Mesenchymal stem cell (in vitro differentiated cells and primary cell): ENCODE measurements around the gene ANKUB1.
A peak's percentile ranks its signal among the peaks of the same experiment; 100 is the strongest.

ENCODE experiments used
- DNase-seq: peaks from one replicate; pipeline ENCODE4 v3.0.0-alpha.2; 2013
- H2AFZ ChIP-seq: one replicate; pipeline ENCODE4 v1.6.1; 2013; ENCODE audit warnings: low read depth, mild to moderate bottlenecking, control low read depth, inconsistent platforms, low read length, moderate library complexity
- H2AK5ac ChIP-seq: 2 replicates; pipeline ENCODE4 v1.6.1; 2013; ENCODE audit warnings: low read length, moderate library complexity, mild to moderate bottlenecking, inconsistent platforms; ENCODE audit not compliant: severe bottlenecking
- H2BK120ac ChIP-seq: one replicate; pipeline ENCODE4 v1.6.1; 2013; ENCODE audit warnings: low read depth, mild to moderate bottlenecking, inconsistent platforms, low read length, moderate library complexity
- H2BK12ac ChIP-seq, 2 experiments: one replicate each; pipeline ENCODE4 v1.6.1; 2013; ENCODE audit warnings: inconsistent platforms in 2 of 2, low read length in 2 of 2, mild to moderate bottlenecking in 2 of 2, moderate library complexity in 2 of 2, control low read depth in 1 of 2
- H2BK15ac ChIP-seq: one replicate; pipeline ENCODE4 v1.6.1; 2013; ENCODE audit warnings: mild to moderate bottlenecking, low read depth, inconsistent platforms; ENCODE audit not compliant: poor library complexity, severe bottlenecking
- H2BK5ac ChIP-seq: 2 replicates; pipeline ENCODE4 v1.6.1; 2013; ENCODE audit warnings: low read depth, mild to moderate bottlenecking, low read length, control low read depth, inconsistent platforms; ENCODE audit not compliant: poor library complexity, severe bottlenecking
- H3K14ac ChIP-seq, 2 experiments: one replicate each; pipeline ENCODE4 v1.6.1; 2013; ENCODE audit warnings: inconsistent platforms in 2 of 2, low read length in 2 of 2, control low read depth in 1 of 2, mild to moderate bottlenecking in 1 of 2, moderate library complexity in 1 of 2
- H3K18ac ChIP-seq, 2 experiments: one replicate each; pipeline ENCODE4 v1.6.1; 2013; ENCODE audit warnings: inconsistent platforms in 2 of 2, low read length in 2 of 2, control low read depth in 1 of 2, low read depth in 1 of 2, mild to moderate bottlenecking in 1 of 2
- H3K23ac ChIP-seq, 2 experiments: one replicate each; pipeline ENCODE4 v1.6.1; 2013; ENCODE audit warnings: inconsistent platforms in 2 of 2, low read length in 2 of 2, mild to moderate bottlenecking in 2 of 2, moderate library complexity in 2 of 2, control low read depth in 1 of 2
- H3K27ac ChIP-seq: 2 replicates; pipeline ENCODE4 v1.5.1; 2013; ENCODE audit warnings: mild to moderate bottlenecking, moderate library complexity, low read length, control low read depth, inconsistent platforms; ENCODE audit not compliant: poor library complexity, severe bottlenecking
- H3K27me3 ChIP-seq, 2 experiments: 2 replicates each; pipeline versions ENCODE4 v1.6.1 to v1.7.0; 2013; ENCODE audit warnings: low read length in 2 of 2, mild to moderate bottlenecking in 2 of 2, moderate library complexity in 2 of 2, control low read depth in 1 of 2, inconsistent platforms in 1 of 2; ENCODE audit not compliant: control insufficient read depth in 1 of 2, insufficient read depth in 1 of 2
- H3K36me3 ChIP-seq, 2 experiments: 2 replicates each; pipeline versions ENCODE4 v1.6.1 to v1.7.0; 2013; ENCODE audit warnings: low read length in 2 of 2, control low read depth in 1 of 2, inconsistent platforms in 1 of 2, low read depth in 1 of 2, mild to moderate bottlenecking in 1 of 2; ENCODE audit not compliant: insufficient read depth in 2 of 2, control insufficient read depth in 1 of 2
- H3K4ac ChIP-seq, 2 experiments: one replicate each; pipeline ENCODE4 v1.6.1; 2013; ENCODE audit warnings: inconsistent platforms in 2 of 2, low read length in 2 of 2, mild to moderate bottlenecking in 2 of 2, moderate library complexity in 2 of 2, control low read depth in 1 of 2, low read depth in 1 of 2
- H3K4me1 ChIP-seq: 2 replicates; pipeline ENCODE4 v1.6.1; 2013; ENCODE audit warnings: low read depth, low read length, control low read depth; ENCODE audit not compliant: control insufficient read depth, insufficient read depth
- H3K4me2 ChIP-seq: 2 replicates; pipeline ENCODE4 v1.6.1; 2013; ENCODE audit warnings: low read length, mild to moderate bottlenecking, inconsistent platforms; ENCODE audit not compliant: poor library complexity, severe bottlenecking
- H3K4me3 ChIP-seq, 2 experiments: 2 replicates each; pipeline versions ENCODE4 v1.5.1 to v1.7.0; 2013; ENCODE audit warnings: low read length in 2 of 2, mild to moderate bottlenecking in 2 of 2, control low read depth in 1 of 2, low read depth in 1 of 2; ENCODE audit not compliant: insufficient read depth in 1 of 2
- H3K79me1 ChIP-seq: replicated peaks from 2 replicates; pipeline ENCODE4 v1.6.1; 2013; ENCODE audit warnings: mild to moderate bottlenecking, control low read depth, low read length, inconsistent platforms; ENCODE audit not compliant: poor library complexity, severe bottlenecking
- H3K9ac ChIP-seq: 2 replicates; pipeline ENCODE4 v1.7.0; 2013; ENCODE audit warnings: mild to moderate bottlenecking, low read length, moderate library complexity
- H3K9me3 ChIP-seq: 2 replicates; pipeline ENCODE4 v1.7.0; 2013; ENCODE audit warnings: mild to moderate bottlenecking, low read length; ENCODE audit not compliant: control insufficient read depth
- H4K8ac ChIP-seq: one replicate; pipeline ENCODE4 v1.6.1; 2013; ENCODE audit warnings: inconsistent platforms, mild to moderate bottlenecking, low read length, moderate library complexity
- H4K91ac ChIP-seq: one replicate; pipeline ENCODE4 v1.6.1; 2013; ENCODE audit warnings: mild to moderate bottlenecking, low read length, inconsistent platforms
- WGBS: methylation state at CpG from one replicate; pipeline ENCODE4 v1.1.7; 2013; ENCODE audit warnings: mixed read lengths; 5-methylcytosine and 5-hydroxymethylcytosine counted together

ANKUB1 gene

DNA sequence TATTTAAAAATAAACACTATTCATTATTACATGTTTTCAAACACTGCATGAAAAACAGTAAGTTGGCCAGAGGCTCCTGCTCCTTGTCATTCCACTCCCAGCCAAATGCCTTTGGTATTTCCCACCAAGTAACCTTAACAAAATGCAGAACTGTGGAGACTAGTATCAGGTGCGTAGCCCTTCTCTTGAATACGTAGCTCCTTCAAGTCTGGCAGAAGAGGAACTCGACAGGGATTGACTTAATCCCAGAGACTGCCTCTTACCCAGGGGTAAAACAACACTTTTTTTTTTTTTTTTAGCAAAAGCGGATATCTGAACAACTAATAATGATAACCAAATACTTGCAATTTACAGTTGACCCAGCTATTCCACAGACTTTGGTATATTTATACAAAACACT lies 40.8 kb downstream of the ANKUB1 start:
- Histone ChIP-seq H4K8ac (no peak overlapping the region), H3K27me3 (no peaks in the 10 kb centered on the region), H2BK12ac (no peak overlapping the region), H3K79me1 (peaks cover 11% of the 10 kb centered on the region), H3K9ac (peak overlapping the region; percentile 98), H3K14ac (no peak overlapping the region), H3K36me3 (peaks cover 0 to 39% of the 10 kb centered on the region in 2 experiments), H3K27ac (no peak overlapping the region), H2BK120ac (no peak overlapping the region), H3K4ac (no peak overlapping the region), H3K4me3 (peak overlapping the region in 1 of 2 experiments; percentile 99), H3K18ac (no peak overlapping the region), H3K9me3 (no peaks in the 10 kb centered on the region), H2BK5ac (no peak overlapping the region), H2AFZ (no peak overlapping the region), H2AK5ac (peak overlapping the region; percentile 38), H4K91ac (no peak overlapping the region), H3K4me2 (peak overlapping the region; percentile 87), H3K4me1 (peaks cover 2% of the 10 kb centered on the region), H3K23ac (no peak overlapping the region), H2BK15ac (no peak overlapping the region)
- peak; percentile 8 for DNase-seq
- WGBS: 29% methylated on average over 3 of the region's 4 CpGs

DNA sequence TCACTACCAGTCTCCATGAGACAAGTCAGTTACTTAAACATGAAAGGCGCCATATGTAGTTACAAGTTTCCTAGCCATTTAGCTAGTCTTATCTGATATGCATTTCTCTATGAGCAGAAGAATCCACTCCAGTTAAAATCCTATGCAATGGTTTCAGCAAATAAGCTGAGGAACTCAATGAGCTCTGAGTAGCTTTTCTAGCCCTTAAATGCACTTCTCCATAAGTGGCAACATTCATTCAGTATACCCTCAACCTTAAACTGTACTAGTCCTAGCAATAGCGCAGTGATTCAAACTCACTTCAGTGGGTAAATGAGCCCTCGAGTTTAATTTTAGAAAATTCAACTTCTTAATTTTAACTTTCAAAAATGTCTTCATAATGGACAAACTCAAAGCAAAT lies 47.7 kb downstream of the ANKUB1 start:
- DNase-seq: no peak
- H4K8ac ChIP-seq: no peak overlapping the region
- H3K9ac ChIP-seq: no peak overlapping the region
- H3K9me3 ChIP-seq: no peaks in the 10 kb centered on the region
- no peak overlapping the region for H3K4ac ChIP-seq
- no peak overlapping the region for H2AK5ac ChIP-seq
- no peaks in the 10 kb centered on the region for H3K4me1 ChIP-seq
- H3K14ac ChIP-seq: no peak overlapping the region
- no peak overlapping the region for H3K4me2 ChIP-seq
- H2BK12ac ChIP-seq: no peak overlapping the region
- no peak overlapping the region for H2BK120ac ChIP-seq
- no peak overlapping the region for H3K23ac ChIP-seq
- peaks cover 0 to 90% of the 10 kb centered on the region in 2 experiments for H3K36me3 ChIP-seq
- H2AFZ ChIP-seq: no peak overlapping the region
- H3K18ac ChIP-seq: no peak overlapping the region
- H3K79me1 ChIP-seq: peaks cover 14% of the 10 kb centered on the region
- H2BK5ac ChIP-seq: no peak overlapping the region
- no peaks in the 10 kb centered on the region for H3K27me3 ChIP-seq
- no peak overlapping the region for H2BK15ac ChIP-seq
- no peak overlapping the region for H3K4me3 ChIP-seq
- WGBS: 98% methylated on average over 3 of the region's 3 CpGs
- H4K91ac ChIP-seq: no peak overlapping the region
- no peak overlapping the region for H3K27ac ChIP-seq

DNA sequence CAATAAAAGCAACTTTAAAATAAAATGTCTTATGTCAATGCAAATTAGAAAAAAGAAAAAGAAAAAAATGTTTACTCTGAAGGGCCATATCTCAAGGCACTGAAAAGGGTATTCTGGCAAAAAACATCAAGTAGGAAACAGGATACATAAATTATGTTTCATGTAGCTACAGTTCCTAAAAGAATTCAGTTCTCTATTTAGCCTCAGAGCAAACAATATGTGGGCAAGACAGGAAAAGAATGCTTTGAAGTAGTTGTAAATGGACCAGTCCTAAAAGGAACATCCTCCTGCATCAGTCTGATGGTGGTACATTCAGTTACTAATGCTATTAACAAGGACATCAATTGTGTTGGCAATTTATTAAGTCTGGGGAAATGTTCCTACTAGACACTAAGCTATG lies 48.2 kb downstream of the ANKUB1 start:
- Histone ChIP-seq H3K4me1 (no peaks in the 10 kb centered on the region), H3K18ac (no peak overlapping the region), H2BK12ac (no peak overlapping the region), H2AK5ac (no peak overlapping the region), H3K36me3 (peaks cover 0 to 90% of the 10 kb centered on the region in 2 experiments), H4K91ac (no peak overlapping the region), H3K4me3 (no peak overlapping the region), H2BK15ac (no peak overlapping the region), H3K4ac (no peak overlapping the region), H3K27ac (no peak overlapping the region), H3K9me3 (no peaks in the 10 kb centered on the region), H2BK5ac (no peak overlapping the region), H2BK120ac (no peak overlapping the region), H3K23ac (no peak overlapping the region), H3K9ac (no peak overlapping the region), H3K79me1 (peaks cover 13% of the 10 kb centered on the region), H3K4me2 (no peak overlapping the region), H3K14ac (no peak overlapping the region), H2AFZ (no peak overlapping the region), H4K8ac (no peak overlapping the region), H3K27me3 (no peaks in the 10 kb centered on the region)
- DNase-seq: no peak

DNA sequence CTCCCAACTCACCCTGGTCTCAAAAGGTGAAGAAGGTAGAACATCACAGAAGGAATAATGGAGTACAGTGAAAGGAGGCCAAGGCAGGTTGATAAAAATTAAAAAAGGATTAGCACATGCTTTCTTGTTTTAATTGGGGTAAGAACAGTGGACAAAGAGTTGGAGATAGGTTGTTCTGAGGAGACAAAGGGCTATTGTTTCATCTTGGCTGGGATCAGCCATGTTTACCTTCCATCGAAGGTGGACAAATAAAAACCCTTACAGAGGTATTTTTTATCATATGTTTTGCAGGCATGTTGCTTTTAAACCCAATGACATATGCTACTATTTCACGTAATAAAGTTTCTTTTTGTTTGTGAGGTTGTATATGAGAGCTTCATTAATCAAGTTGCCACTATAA lies 53.0 kb downstream of the ANKUB1 start:
- Histone ChIP-seq H4K91ac (no peak overlapping the region), H3K18ac (no peak overlapping the region)

More for the DNA sequence above, 53.0 kb downstream of the ANKUB1 start:
- Histone ChIP-seq H2AK5ac (no peak overlapping the region), H3K36me3 (peaks cover 0 to 53% of the 10 kb centered on the region in 2 experiments), H3K4me2 (no peak overlapping the region), H2BK5ac (no peak overlapping the region), H4K8ac (no peak overlapping the region), H3K4ac (no peak overlapping the region), H3K9ac (no peak overlapping the region), H3K4me3 (no peak overlapping the region), H2BK120ac (no peak overlapping the region), H3K79me1 (peaks cover 1% of the 10 kb centered on the region), H3K14ac (no peak overlapping the region), H3K27me3 (no peaks in the 10 kb centered on the region), H3K27ac (no peak overlapping the region), H2BK15ac (no peak overlapping the region), H2BK12ac (no peak overlapping the region), H3K4me1 (no peaks in the 10 kb centered on the region), H3K9me3 (no peaks in the 10 kb centered on the region), H2AFZ (no peak overlapping the region), H3K23ac (no peak overlapping the region)
- WGBS: no CpG with 5 or more reads among the region's 2 CpGs
- DNase-seq: no peak
